Trophoblast cell (in vitro differentiated cells and primary cell): ENCODE data around the gene PRKD2.

ENCODE experiments used
- DNase-seq, 2 donors: peaks; one replicate each; pipeline ENCODE4 v3.0.0-alpha.2; 2016
- H2AFZ ChIP-seq: 2 replicates; pipeline ENCODE4 v1.6.1; 2013; ENCODE audit warnings: low read length, moderate library complexity, mild to moderate bottlenecking; ENCODE audit not compliant: insufficient read depth, poor library complexity
- H2AK5ac ChIP-seq: 2 replicates; pipeline ENCODE4 v1.6.1; 2013; ENCODE audit warnings: mild to moderate bottlenecking, low read length
- H2BK120ac ChIP-seq: 2 replicates; pipeline ENCODE4 v1.6.1; 2013; ENCODE audit warnings: low read length, mild to moderate bottlenecking, moderate library complexity; ENCODE audit not compliant: insufficient read depth, poor library complexity
- H2BK12ac ChIP-seq: 2 replicates; pipeline ENCODE4 v1.6.1; 2013; ENCODE audit warnings: mild to moderate bottlenecking, low read length, moderate library complexity
- H2BK5ac ChIP-seq: 2 replicates; pipeline ENCODE4 v1.6.1; 2013; ENCODE audit warnings: low read length, low read depth, moderate library complexity, mild to moderate bottlenecking; ENCODE audit not compliant: poor library complexity
- H3K14ac ChIP-seq: 2 replicates; pipeline ENCODE4 v1.6.1; 2013; ENCODE audit warnings: mild to moderate bottlenecking, low read length
- H3K18ac ChIP-seq: 2 replicates; pipeline ENCODE4 v1.6.1; 2013; ENCODE audit warnings: mild to moderate bottlenecking, low read length
- H3K23ac ChIP-seq: 2 replicates; pipeline ENCODE4 v1.6.1; 2013; ENCODE audit warnings: low read length
- H3K27ac ChIP-seq: 2 replicates; pipeline ENCODE4 v1.5.1; 2013; ENCODE audit warnings: low read depth, mild to moderate bottlenecking, inconsistent platforms, low read length, moderate library complexity
- H3K27me3 ChIP-seq: 2 replicates; pipeline ENCODE4 v1.6.1; 2013; ENCODE audit warnings: inconsistent platforms, mild to moderate bottlenecking, low read length, moderate library complexity; ENCODE audit not compliant: insufficient read depth
- H3K36me3 ChIP-seq, 2 experiments: 1 replicate in 1 of 2; 2 replicates in 1 of 2; pipeline ENCODE4 v1.6.1; 2013; ENCODE audit warnings: low read length in 2 of 2, mild to moderate bottlenecking in 2 of 2, moderate library complexity in 1 of 2; ENCODE audit not compliant: insufficient read depth in 2 of 2, control insufficient read depth in 1 of 2
- H3K4ac ChIP-seq: 2 replicates; pipeline ENCODE4 v1.6.1; 2013; ENCODE audit warnings: low read depth, mild to moderate bottlenecking, low read length, moderate library complexity
- H3K4me1 ChIP-seq, 2 experiments: 1 replicate in 1 of 2; 2 replicates in 1 of 2; pipeline ENCODE4 v1.6.1; 2013; ENCODE audit warnings: low read length in 2 of 2, mild to moderate bottlenecking in 2 of 2, moderate library complexity in 1 of 2; ENCODE audit not compliant: insufficient read depth in 2 of 2, control insufficient read depth in 1 of 2
- H3K4me2 ChIP-seq: 2 replicates; pipeline ENCODE4 v1.6.1; 2013; ENCODE audit warnings: inconsistent platforms, mild to moderate bottlenecking, low read length, moderate library complexity
- H3K4me3 ChIP-seq: 2 replicates; pipeline ENCODE4 v1.5.1; 2013; ENCODE audit warnings: mild to moderate bottlenecking, low read depth, low read length, inconsistent platforms
- H3K79me1 ChIP-seq: one replicate; pipeline ENCODE4 v1.6.1; 2013; ENCODE audit warnings: low read length
- H3K79me2 ChIP-seq: 2 replicates; pipeline ENCODE4 v1.6.1; 2013; ENCODE audit warnings: low read length, mild to moderate bottlenecking; ENCODE audit not compliant: control insufficient read depth, insufficient read depth, poor library complexity
- H3K9ac ChIP-seq: 2 replicates; pipeline ENCODE4 v1.6.1; 2013; ENCODE audit warnings: mild to moderate bottlenecking, low read length
- H3K9me3 ChIP-seq: 2 replicates; pipeline ENCODE4 v1.6.1; 2013; ENCODE audit warnings: low read depth, mild to moderate bottlenecking, control low read depth, inconsistent platforms, low read length; ENCODE audit not compliant: insufficient read depth
- H4K12ac ChIP-seq: 2 replicates; pipeline ENCODE4 v1.6.1; 2013; ENCODE audit warnings: low read depth, mild to moderate bottlenecking, low read length, moderate library complexity
- H4K8ac ChIP-seq: 2 replicates; pipeline ENCODE4 v1.6.1; 2013; ENCODE audit warnings: low read depth, mild to moderate bottlenecking, low read length, moderate library complexity
- H4K91ac ChIP-seq: one replicate; pipeline ENCODE4 v1.6.1; 2013; ENCODE audit warnings: low read depth, mild to moderate bottlenecking, low read length, moderate library complexity
- WGBS: extraction: QIAGEN DNeasy Blood & Tissue Kit; methylation state at CpG from one replicate; pipeline ENCODE4 v1.1.7; 2013; ENCODE audit warnings: missing lambda C conversion rate; ENCODE audit not compliant: insufficient read length, insufficient coverage; ENCODE audit errors: extremely low coverage; 5-methylcytosine and 5-hydroxymethylcytosine counted together

Gene PRKD2

DNA sequence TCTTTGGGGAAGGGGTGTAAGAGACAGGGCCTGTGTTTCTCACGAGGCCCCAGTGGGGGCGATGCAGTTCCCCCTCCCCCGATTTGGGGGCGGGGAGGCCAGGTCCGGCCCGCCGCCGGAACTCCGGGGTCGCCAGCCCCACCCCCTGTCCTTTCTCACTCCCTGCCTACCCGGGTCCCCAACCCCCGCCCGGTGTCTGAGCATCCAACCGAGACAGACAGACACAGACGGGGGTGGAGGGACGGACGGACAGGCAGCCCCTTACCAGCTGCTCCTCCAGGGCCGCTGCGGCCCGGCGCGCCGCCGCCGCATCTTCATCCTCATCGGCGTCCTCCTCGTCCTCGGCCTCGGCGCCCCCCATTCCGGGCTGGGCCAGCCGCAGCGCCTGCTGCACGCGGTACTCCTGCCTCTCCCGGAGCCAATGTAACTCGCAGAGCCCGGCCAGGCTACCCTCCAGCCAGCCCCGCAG is 56.3 kb downstream of the PRKD2 start:
- H3K27ac ChIP-seq, result peak overlapping the region; percentile 49
- peak overlapping the region; percentile 46 for H4K8ac ChIP-seq
- peak overlapping the region; percentile 33 for H3K4ac ChIP-seq
- H4K12ac ChIP-seq, result no peak overlapping the region
- H3K9ac ChIP-seq, result peak overlapping the region; percentile 78
- peaks cover 6% of the 10 kb centered on the region for H3K27me3 ChIP-seq
- H3K79me1 ChIP-seq, result peaks cover 8% of the 10 kb centered on the region
- no CpG with 5 or more reads among the region's 40 CpGs for WGBS
- peak overlapping the region; percentile 38 for H3K18ac ChIP-seq
- H2BK12ac ChIP-seq, result peak overlapping the region; percentile 9
- peak overlapping the region; percentile 90 for H3K4me2 ChIP-seq
- peaks cover 0 to 1% of the 10 kb centered on the region in 2 experiments for H3K36me3 ChIP-seq
- H4K91ac ChIP-seq, result peak overlapping the region; percentile 86
- H3K79me2 ChIP-seq, result peaks cover 3% of the 10 kb centered on the region
- peak overlapping the region; percentile 85 for H2AFZ ChIP-seq
- H3K9me3 ChIP-seq, result no peaks in the 10 kb centered on the region
- H2BK5ac ChIP-seq, result peak overlapping the region; percentile 65
- peak overlapping the region; percentile 68 for H3K14ac ChIP-seq
- no peak overlapping the region for H3K23ac ChIP-seq
- peak overlapping the region; percentile 40 for H2BK120ac ChIP-seq
- H3K4me3 ChIP-seq, result peak overlapping the region; percentile 88
- peaks cover 0 to 3% of the 10 kb centered on the region in 2 experiments for H3K4me1 ChIP-seq
- DNase-seq, result no peak
- peak overlapping the region; percentile 16 for H2AK5ac ChIP-seq

DNA sequence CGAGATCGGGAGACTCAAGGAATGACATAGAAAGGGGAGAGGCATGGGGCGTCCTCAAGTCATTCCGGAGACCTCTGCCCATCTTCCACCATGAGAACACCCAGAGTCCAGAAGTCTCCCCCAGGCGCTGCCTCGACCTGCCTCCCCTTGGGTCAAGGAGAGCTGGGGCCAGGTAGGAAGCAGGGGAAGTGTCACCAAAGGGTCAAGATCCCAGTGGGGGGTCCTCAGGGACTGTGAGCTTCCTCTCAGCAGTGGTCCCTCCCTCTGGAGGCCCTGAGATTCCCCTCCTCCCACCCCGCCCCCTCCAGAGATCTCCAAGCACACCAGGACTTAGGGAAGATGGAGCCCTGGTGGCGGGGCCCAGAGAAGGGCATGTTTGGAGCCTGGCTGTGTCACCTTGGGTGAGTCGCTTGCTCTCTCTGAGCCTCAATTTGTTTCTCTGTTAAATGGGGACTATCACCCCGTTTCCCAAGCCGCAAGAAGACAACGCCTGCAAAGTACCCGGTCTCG is 56.9 kb downstream of the PRKD2 start:
- Histone ChIP-seq H2AK5ac (no peak overlapping the region), H3K9me3 (no peaks in the 10 kb centered on the region), H3K4me3 (peak overlapping the region; percentile 88), H3K9ac (no peak overlapping the region), H3K79me1 (peaks cover 8% of the 10 kb centered on the region), H3K27me3 (peaks cover 6% of the 10 kb centered on the region), H2BK5ac (peak overlapping the region; percentile 15), H3K27ac (peak overlapping the region; percentile 48), H3K23ac (no peak overlapping the region), H4K8ac (peak overlapping the region; percentile 2), H3K4me1 (peaks cover 0 to 3% of the 10 kb centered on the region in 2 experiments), H3K4me2 (peak overlapping the region; percentile 90), H3K36me3 (peaks cover 0 to 2% of the 10 kb centered on the region in 2 experiments), H4K91ac (peak overlapping the region; percentile 86), H3K79me2 (peaks cover 3% of the 10 kb centered on the region), H4K12ac (no peak overlapping the region), H2BK12ac (no peak overlapping the region), H3K18ac (peak overlapping the region; percentile 21), H3K14ac (no peak overlapping the region), H2AFZ (no peak overlapping the region), H3K4ac (no peak overlapping the region), H2BK120ac (peak overlapping the region; percentile 4)
- WGBS, result no CpG with 5 or more reads among the region's 14 CpGs
- DNase-seq, result no peak

DNA sequence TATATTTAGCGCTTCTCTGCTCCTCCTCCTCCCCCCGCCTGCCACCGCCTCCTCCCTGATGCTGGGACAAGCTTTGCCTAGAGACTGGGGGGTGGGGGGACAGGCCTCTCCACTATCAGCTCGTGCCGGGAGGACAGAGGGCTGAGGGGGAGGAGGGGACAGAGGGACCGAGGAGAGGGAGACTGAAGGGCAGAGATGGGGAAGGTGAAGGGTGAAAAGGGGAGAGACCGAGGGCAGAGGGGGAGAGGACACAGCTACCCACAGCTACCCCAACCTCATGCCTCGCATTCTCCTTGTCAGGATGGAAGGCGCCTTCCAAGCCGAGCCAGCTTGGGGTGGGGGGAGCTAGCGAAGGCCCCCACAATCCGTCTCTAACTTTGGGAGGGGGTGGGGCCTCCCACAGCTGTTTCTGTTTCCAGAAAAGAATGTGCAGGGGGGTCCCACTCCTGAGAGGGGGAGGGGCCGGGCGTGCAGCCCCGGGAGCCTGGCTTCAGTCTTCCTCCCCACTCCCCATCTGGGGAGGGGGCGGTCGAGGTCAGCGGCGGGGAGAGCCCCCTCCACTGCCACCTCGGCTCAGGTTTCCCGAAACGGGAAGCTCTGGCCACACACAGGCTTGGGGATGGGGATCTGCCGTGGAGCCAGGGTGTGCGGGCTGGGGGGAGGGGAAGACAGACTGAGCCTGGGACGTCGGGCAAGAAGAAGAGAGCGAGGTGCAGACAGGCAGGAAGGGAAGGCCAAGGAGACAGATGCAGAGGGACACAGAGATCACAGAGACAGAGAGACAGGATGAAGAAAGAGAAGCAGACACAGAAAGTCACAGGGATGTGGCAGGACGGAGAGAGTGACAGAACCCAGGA is 57.5 kb downstream of the PRKD2 start:
- Histone ChIP-seq H3K4me1 (peaks cover 0 to 3% of the 10 kb centered on the region in 2 experiments), H3K4me2 (peak overlapping the region; percentile 90), H4K91ac (peak overlapping the region; percentile 86), H2BK12ac (no peak overlapping the region), H2BK120ac (peak overlapping the region; percentile 4), H3K14ac (no peak overlapping the region), H3K4me3 (peak overlapping the region; percentile 88), H4K8ac (no peak overlapping the region), H3K23ac (no peak overlapping the region), H3K27me3 (peaks cover 6% of the 10 kb centered on the region), H3K4ac (no peak overlapping the region), H4K12ac (no peak overlapping the region), H2AK5ac (no peak overlapping the region), H3K18ac (no peak overlapping the region), H3K79me1 (peaks cover 8% of the 10 kb centered on the region), H2AFZ (no peak overlapping the region), H3K9me3 (no peaks in the 10 kb centered on the region), H3K9ac (no peak overlapping the region), H3K36me3 (peaks cover 0 to 5% of the 10 kb centered on the region in 2 experiments), H3K79me2 (peaks cover 3% of the 10 kb centered on the region), H2BK5ac (peak overlapping the region; percentile 5), H3K27ac (peak overlapping the region; percentile 48)
- no CpG with 5 or more reads among the region's 28 CpGs for WGBS
- DNase-seq, result peak in 1 of 2 donors; percentile 9

DNA sequence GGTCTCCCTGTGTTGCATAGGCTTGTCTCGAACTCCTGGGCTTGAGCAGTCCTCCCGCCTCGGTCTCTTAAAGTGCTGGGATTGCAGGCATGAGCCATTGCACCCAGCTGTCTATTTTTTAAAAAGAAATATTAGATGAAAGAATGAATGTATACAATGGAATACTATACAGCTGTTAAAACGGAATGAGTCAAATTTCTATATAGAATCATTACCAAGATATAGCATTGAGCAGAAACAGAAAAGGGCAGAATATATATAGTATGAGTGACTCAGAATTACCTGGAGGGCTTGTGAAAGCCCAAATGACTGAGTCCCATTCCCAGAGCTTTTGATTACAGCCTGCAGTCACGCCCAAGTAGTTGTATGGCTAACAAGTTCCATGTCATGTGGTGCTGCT is 60.4 kb downstream of the PRKD2 start:
- DNase-seq, result peak in 1 of 2 donors; percentile 31

More for the DNA sequence above, 60.4 kb downstream of the PRKD2 start:
- Histone ChIP-seq H2AK5ac (no peak overlapping the region), H2AFZ (no peak overlapping the region), H3K4me3 (no peak overlapping the region), H3K27me3 (peaks cover 6% of the 10 kb centered on the region), H3K36me3 (peaks cover 5 to 15% of the 10 kb centered on the region in 2 experiments), H3K4me1 (peaks cover 0 to 7% of the 10 kb centered on the region in 2 experiments), H3K18ac (no peak overlapping the region), H3K4ac (no peak overlapping the region), H4K91ac (no peak overlapping the region), H2BK120ac (no peak overlapping the region), H3K14ac (no peak overlapping the region), H2BK12ac (no peak overlapping the region), H3K4me2 (no peak overlapping the region), H3K79me2 (peaks cover 3% of the 10 kb centered on the region), H3K79me1 (peaks cover 8% of the 10 kb centered on the region), H2BK5ac (no peak overlapping the region), H3K27ac (no peak overlapping the region), H4K8ac (no peak overlapping the region), H3K9me3 (no peaks in the 10 kb centered on the region), H3K23ac (no peak overlapping the region), H4K12ac (no peak overlapping the region), H3K9ac (no peak overlapping the region)
- WGBS, result no CpG with 5 or more reads among the region's 5 CpGs
